HepG2 (cell line): Measurements from ENCODE around the gene IPO9. TPM values are rescaled to one million over a fixed set of nuclear protein-coding genes. Genes with fewer than 3 reads are reported as not detected.

Source experiments
- ELK4 ChIP-seq: sonication (generic); formaldehyde crosslinking; IDR thresholded peaks from 2 replicates; pipeline ENCODE4 v1.9.0; 2021; ENCODE audit warnings: missing genetic modification reagents, borderline replicate concordance
- ERF ChIP-seq: IDR thresholded peaks from 2 replicates; pipeline ENCODE4 v1.6.1; 2018; ENCODE audit warnings: missing biosample characterization, missing genetic modification reagents
- FOXA1 ChIP-seq, 2 experiments: fragments of 450-650 bp in 1 of 2; sonication (generic) in 1 of 2; formaldehyde crosslinking in 1 of 2; IDR thresholded peaks; 2 replicates each; pipeline versions ENCODE4 v1.4.0 to v1.6.1; 2016 to 2020; ENCODE audit warnings: missing genetic modification reagents in 1 of 2
- JUNB ChIP-seq: sonication (generic); formaldehyde crosslinking; IDR thresholded peaks from 2 replicates; pipeline ENCODE4 v1.8.0; 2022; ENCODE audit warnings: missing genetic modification reagents, mild to moderate bottlenecking, borderline replicate concordance
- MAFG ChIP-seq: sonication (generic); formaldehyde crosslinking; IDR thresholded peaks from 2 replicates; pipeline ENCODE4 v1.5.1; 2020; ENCODE audit warnings: mild to moderate bottlenecking, missing genetic modification reagents
- PATZ1 ChIP-seq: sonication (generic); formaldehyde crosslinking; IDR thresholded peaks from 2 replicates; pipeline ENCODE4 v1.4.0; 2020; ENCODE audit warnings: missing genetic modification reagents
- PAX8 ChIP-seq: sonication (generic); formaldehyde crosslinking; IDR thresholded peaks from 2 replicates; pipeline ENCODE4 v1.8.0; 2022; ENCODE audit warnings: mild to moderate bottlenecking, missing genetic modification reagents, borderline replicate concordance
- POLR2G ChIP-seq: fragments of 200-400 bp; formaldehyde crosslinking; IDR thresholded peaks from 2 replicates; pipeline ENCODE4 v1.6.1; 2018; ENCODE audit warnings: mild to moderate bottlenecking, low read depth, low read length, moderate library complexity
- RFXANK ChIP-seq: IDR thresholded peaks from 2 replicates; pipeline ENCODE4 v1.6.1; 2016
- SOX13 ChIP-seq, 3 experiments: fragments of 450-650 bp in 1 of 3; sonication (generic) in 1 of 3; formaldehyde crosslinking in 1 of 3; IDR thresholded peaks in 2 of 3; conservative IDR thresholded peaks in 1 of 3; 2 replicates each; pipeline versions ENCODE4 v1.5.0 to v1.6.1; 2016 to 2020; ENCODE audit warnings: antibody characterized with exemption in 1 of 3, mild to moderate bottlenecking in 1 of 3, missing compliant biosample characterization in 1 of 3, missing genetic modification reagents in 1 of 3, moderate library complexity in 1 of 3
- ZBTB44 ChIP-seq: sonication (generic); formaldehyde crosslinking; IDR thresholded peaks from 2 replicates; pipeline ENCODE4 v1.4.0; 2020; ENCODE audit warnings: missing genetic modification reagents
- ZFYVE20 ChIP-seq: sonication (generic); formaldehyde crosslinking; IDR thresholded peaks from 2 replicates; pipeline ENCODE4 v1.8.0; 2023; ENCODE audit warnings: low read depth, mild to moderate bottlenecking, moderate library complexity, missing genetic modification reagents, borderline replicate concordance
- ZNF143 ChIP-seq: sonication (generic); formaldehyde crosslinking; IDR thresholded peaks from 2 replicates; pipeline ENCODE4 v1.4.0; 2020; ENCODE audit warnings: missing genetic modification reagents
- ZNF18 ChIP-seq: sonication (generic); formaldehyde crosslinking; IDR thresholded peaks from 2 replicates; pipeline ENCODE4 v1.8.0; 2022; ENCODE audit warnings: mild to moderate bottlenecking, missing genetic modification reagents; ENCODE audit not compliant: insufficient replicate concordance
- ZNF205 ChIP-seq: IDR thresholded peaks from 2 replicates; pipeline ENCODE4 v1.6.1; 2018; ENCODE audit warnings: missing biosample characterization, missing genetic modification reagents
- ZNF275 ChIP-seq: sonication (generic); formaldehyde crosslinking; IDR thresholded peaks from 2 replicates; pipeline ENCODE4 v1.8.0; 2022; ENCODE audit warnings: missing genetic modification reagents, mild to moderate bottlenecking, inconsistent platforms, borderline replicate concordance
- ZNF317 ChIP-seq: sonication (generic); formaldehyde crosslinking; IDR thresholded peaks from 2 replicates; pipeline ENCODE4 v1.5.0; 2020; ENCODE audit warnings: mild to moderate bottlenecking, missing genetic modification reagents
- ZNF558 ChIP-seq: sonication (generic); formaldehyde crosslinking; IDR thresholded peaks from 2 replicates; pipeline ENCODE4 v1.9.0; 2022; ENCODE audit warnings: mild to moderate bottlenecking, missing genetic modification reagents, borderline replicate concordance
- ZNF777 ChIP-seq: sonication (generic); formaldehyde crosslinking; IDR thresholded peaks from 2 replicates; pipeline ENCODE4 v1.4.0; 2020; ENCODE audit warnings: missing genetic modification reagents
- ZNF878 ChIP-seq: sonication (generic); formaldehyde crosslinking; IDR thresholded peaks from 2 replicates; pipeline ENCODE4 v1.8.1; 2023; ENCODE audit warnings: mild to moderate bottlenecking, missing genetic modification reagents, moderate library complexity
- polyA plus RNA-seq, 8 experiments: library from polyadenylated mRNA; depleted of rRNA in 3 of 8; stranded (reverse) in 7 of 8; unstranded in 1 of 8; fragments of >200 nt; fragmentation: Illumina TruSeq in 4 of 8; extraction: Trizol in 4 of 8; gene quantifications; 2 replicates each; pipeline versions ENCODE4 v1.2.1 to v1.2.3, GENCODE V29; 2011 to 2016; ENCODE audit warnings: low read depth in 4 of 8, missing spikeins in 1 of 8, mixed read lengths in 1 of 8; ENCODE audit not compliant: insufficient read depth in 1 of 8
- total RNA-seq, 5 experiments: library from RNA; depleted of rRNA; stranded (reverse); fragments of >200 nt; fragmentation: Illumina TruSeq; extraction: Trizol; gene quantifications; 2 replicates each; pipeline ENCODE4 v1.2.3, GENCODE V29; 2016; ENCODE audit warnings: low read depth in 1 of 5

Gene IPO9
- total and polyA plus RNA-seq, 2 of the 13 experiments (the other 11 are each of a cell fraction or from before 2014, with no cell fraction given) = 31.0 to 34.8 TPM

- no peak for TF ChIP-seq ZNF18 (CRISPR knock-in tag)
- TF ChIP-seq PAX8 (CRISPR knock-in tag) = no peak
- no peak for TF ChIP-seq POLR2G
- no peak for TF ChIP-seq ZBTB44
- TF ChIP-seq ZNF143 (CRISPR knock-in tag) = no peak
- TF ChIP-seq ZNF777 (CRISPR knock-in tag) = no peak
- TF ChIP-seq FOXA1 (IDR thresholded peaks at IDR 0.05) = no peak
- TF ChIP-seq FOXA1 (CRISPR knock-in tag; IDR thresholded peaks at IDR 0.05) = peak; percentile 23; the same call in 1 of the 2 replicates
- no peak for TF ChIP-seq RFXANK (CRISPR knock-in tag)
- TF ChIP-seq PATZ1 = 0 out of 2 replicates have a peak, but pooled peaks have one; percentile 23
- no peak for TF ChIP-seq MAFG (CRISPR knock-in tag)
- no peak for TF ChIP-seq ZNF205 (CRISPR knock-in tag)
- no peak for TF ChIP-seq JUNB (CRISPR knock-in tag)
- TF ChIP-seq SOX13 (IDR thresholded peaks at IDR 0.05) = no peak
- TF ChIP-seq SOX13 (CRISPR knock-in tag; conservative IDR thresholded peaks at IDR 0.05 in 1 of 2, IDR thresholded peaks at IDR 0.05 in 1 of 2) = peak in 1 of 2 experiments; percentile 29; a peak in 1 of 4 replicates
- no peak for TF ChIP-seq ZNF275 (CRISPR knock-in tag)
- TF ChIP-seq ZNF878 (CRISPR knock-in tag) = no peak
- TF ChIP-seq ZNF317 (CRISPR knock-in tag) = no peak
- no peak for TF ChIP-seq ZFYVE20
- TF ChIP-seq ELK4 (CRISPR knock-in tag) = no peak
- no peak for TF ChIP-seq ZNF558 (CRISPR knock-in tag)
- peak; percentile 58; the same call in 1 of the 2 replicates for TF ChIP-seq ERF
These were observed 67.2 kb downstream of the IPO9 start (continued) for GRCh38 chr1:201895913-201896807.
